Measurements from ENCODE around the gene ATOSB.

DNA sequence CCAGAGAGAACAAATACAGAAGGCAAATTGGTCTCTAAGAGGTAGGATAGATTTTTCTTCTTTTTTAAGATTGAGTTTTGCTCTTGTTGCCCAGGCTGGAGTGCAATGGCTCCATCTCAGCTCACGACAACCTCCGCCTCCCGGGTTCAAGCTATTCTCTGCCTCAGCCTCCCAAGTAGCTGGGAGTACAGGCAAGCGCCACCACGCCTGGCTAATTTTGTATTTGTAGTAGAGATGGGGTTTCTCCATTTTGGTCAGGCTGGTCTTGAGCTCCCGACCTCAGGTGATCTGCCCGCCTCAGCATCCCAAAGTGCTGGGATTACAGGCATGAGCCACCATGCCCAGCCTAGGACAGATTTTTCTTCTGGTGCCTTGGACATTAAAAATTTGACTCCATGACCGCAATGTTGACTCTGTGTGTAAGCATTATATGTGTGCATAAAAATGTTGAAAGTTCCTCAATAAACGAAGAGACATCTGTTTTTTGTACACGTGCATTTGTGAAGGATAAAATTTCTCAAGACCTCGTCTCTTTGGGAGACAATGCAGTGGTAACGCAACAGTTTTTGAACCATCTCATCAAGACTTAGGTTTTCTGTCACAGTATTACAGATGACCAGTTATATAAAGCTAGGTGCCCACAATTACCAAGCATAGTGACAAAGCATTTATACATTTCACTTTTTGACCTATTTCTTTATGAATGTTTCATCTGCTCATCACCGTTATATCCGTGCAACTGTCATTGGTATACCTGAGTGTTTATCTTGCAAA is 60.6 kb downstream of the ATOSB start:
- no peak for TF ChIP-seq CTCF (optimal IDR thresholded peaks at IDR 0.05 in 1 of 3, IDR thresholded peaks at IDR 0.05 in 1 of 3, conservative IDR thresholded peaks at IDR 0.05 in 1 of 3; ENCODE audit: extremely low read depth in 1 of 3, insufficient read depth in 2 of 3, low read length in 3 of 3)
- no peak for TF ChIP-seq EZH2 (IDR thresholded peaks at IDR 0.05; ENCODE audit: low read length)

All from keratinocyte (primary cell).